Endodermal cell (in vitro differentiated cells): ENCODE data around the gene TMPRSS13. TPM values are rescaled to one million over a fixed set of nuclear protein-coding genes. Genes with fewer than 3 reads are reported as not detected.

Source experiments
- DNase-seq: peaks from one replicate; pipeline ENCODE4 v3.0.0-alpha.2; 2017
- H3K27ac ChIP-seq: 2 replicates; pipeline ENCODE4 v1.5.1; 2013; ENCODE audit warnings: mild to moderate bottlenecking, low read depth, low read length, moderate library complexity
- H3K27me3 ChIP-seq: 2 replicates; pipeline ENCODE4 v1.6.1; 2013; ENCODE audit warnings: mild to moderate bottlenecking, low read length, moderate library complexity; ENCODE audit not compliant: insufficient read depth, control insufficient read depth, poor library complexity, severe bottlenecking
- H3K36me3 ChIP-seq: 2 replicates; pipeline ENCODE4 v1.7.0; 2013; ENCODE audit warnings: mild to moderate bottlenecking, low read length, moderate library complexity; ENCODE audit not compliant: control insufficient read depth, insufficient read depth
- H3K4me1 ChIP-seq: one replicate; pipeline ENCODE4 v1.7.0; 2013; ENCODE audit warnings: low read length; ENCODE audit not compliant: control insufficient read depth, insufficient read depth
- H3K4me3 ChIP-seq: 2 replicates; pipeline ENCODE4 v1.5.1; 2013; ENCODE audit warnings: mild to moderate bottlenecking, low read length, moderate library complexity
- H3K9ac ChIP-seq: 2 replicates; pipeline ENCODE4 v1.6.1; 2013; ENCODE audit warnings: mild to moderate bottlenecking, low read length, moderate library complexity; ENCODE audit not compliant: poor library complexity, severe bottlenecking; ENCODE audit errors: extremely low read depth
- H3K9me3 ChIP-seq: 2 replicates; pipeline ENCODE4 v1.6.1; 2013; ENCODE audit warnings: mild to moderate bottlenecking, low read length, moderate library complexity; ENCODE audit not compliant: control insufficient read depth
- H3K27ac Mint-ChIP-seq: 2 replicates; pipeline ENCODE4 v1.8.0; 2020; ENCODE audit warnings: mixed read lengths
- H3K27me3 Mint-ChIP-seq: 2 replicates; pipeline ENCODE4 v1.8.0; 2021; ENCODE audit warnings: mild to moderate bottlenecking, mixed read lengths; ENCODE audit not compliant: insufficient read depth
- H3K36me3 Mint-ChIP-seq: 2 replicates; pipeline ENCODE4 v1.8.0; 2020; ENCODE audit warnings: low read depth, mixed read lengths
- H3K4me1 Mint-ChIP-seq: 2 replicates; pipeline ENCODE4 v1.8.0; 2020; ENCODE audit warnings: mixed read lengths
- H3K4me3 Mint-ChIP-seq: 2 replicates; pipeline ENCODE4 v1.8.0; 2020; ENCODE audit warnings: mild to moderate bottlenecking, moderate library complexity, mixed read lengths
- H3K9me3 Mint-ChIP-seq: 2 replicates; pipeline ENCODE4 v1.8.0; 2020; ENCODE audit warnings: mild to moderate bottlenecking, mixed read lengths
- WGBS, 2 experiments: methylation state at CpG; one replicate each; pipeline versions ENCODE4 v1.1.5 to v1.1.7; 2013; ENCODE audit warnings: missing lambda C conversion rate in 2 of 2, mixed read lengths in 1 of 2; ENCODE audit not compliant: insufficient coverage in 1 of 2, insufficient read length in 1 of 2; 5-methylcytosine and 5-hydroxymethylcytosine counted together
- total RNA-seq, 2 donors: library from RNA; stranded (reverse); fragmentation: NEBNext Ultra II Directional in 1 of 2; extraction: Animal tissue kit (Norgen Biotek cat#: 25700) in 1 of 2; gene quantifications; 2 replicates in 1 of 2; 3 replicates in 1 of 2; pipeline ENCODE4 v1.2.1, GENCODE V29; 2021
- TF ChIP-seq, protein P1 (sequence below): fragments of 200-600 bp; sonication (generic); conservative IDR thresholded peaks from 2 replicates; pipeline ENCODE4 v1.5.0; 2021; ENCODE audit warnings: antibody characterized with exemption, mild to moderate bottlenecking

TMPRSS13 gene
- total RNA-seq, 2 donors from 2014 or later, result 2.5 to 6.4 TPM

GRCh38 chr11:117884994-117885393, 44.2 kb downstream of the TMPRSS13 start:
- Mint-ChIP-seq H3K27me3 (peaks cover 8% of the 10 kb centered on the region), H3K4me1 (peaks cover 57% of the 10 kb centered on the region), H3K27ac (no peak overlapping the region), H3K36me3 (no peaks in the 10 kb centered on the region), H3K9me3 (no peaks in the 10 kb centered on the region), H3K4me3 (no peak overlapping the region)
- DNase-seq, result peak; percentile 37
- no peak overlapping the region for H3K27ac ChIP-seq
- TF ChIP-seq, protein P1, sequence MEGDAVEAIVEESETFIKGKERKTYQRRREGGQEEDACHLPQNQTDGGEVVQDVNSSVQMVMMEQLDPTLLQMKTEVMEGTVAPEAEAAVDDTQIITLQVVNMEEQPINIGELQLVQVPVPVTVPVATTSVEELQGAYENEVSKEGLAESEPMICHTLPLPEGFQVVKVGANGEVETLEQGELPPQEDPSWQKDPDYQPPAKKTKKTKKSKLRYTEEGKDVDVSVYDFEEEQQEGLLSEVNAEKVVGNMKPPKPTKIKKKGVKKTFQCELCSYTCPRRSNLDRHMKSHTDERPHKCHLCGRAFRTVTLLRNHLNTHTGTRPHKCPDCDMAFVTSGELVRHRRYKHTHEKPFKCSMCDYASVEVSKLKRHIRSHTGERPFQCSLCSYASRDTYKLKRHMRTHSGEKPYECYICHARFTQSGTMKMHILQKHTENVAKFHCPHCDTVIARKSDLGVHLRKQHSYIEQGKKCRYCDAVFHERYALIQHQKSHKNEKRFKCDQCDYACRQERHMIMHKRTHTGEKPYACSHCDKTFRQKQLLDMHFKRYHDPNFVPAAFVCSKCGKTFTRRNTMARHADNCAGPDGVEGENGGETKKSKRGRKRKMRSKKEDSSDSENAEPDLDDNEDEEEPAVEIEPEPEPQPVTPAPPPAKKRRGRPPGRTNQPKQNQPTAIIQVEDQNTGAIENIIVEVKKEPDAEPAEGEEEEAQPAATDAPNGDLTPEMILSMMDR, result no peak
- no peak overlapping the region for H3K4me3 ChIP-seq
- H3K36me3 ChIP-seq, result no peaks in the 10 kb centered on the region
- H3K9ac ChIP-seq, result no peak overlapping the region
- no peaks in the 10 kb centered on the region for H3K9me3 ChIP-seq
- no peaks in the 10 kb centered on the region for H3K27me3 ChIP-seq
- WGBS, 2 experiments, result 93 to 96% methylated on average over 7 of the region's 7 CpGs
- H3K4me1 ChIP-seq, result peaks cover 14% of the 10 kb centered on the region

DNA sequence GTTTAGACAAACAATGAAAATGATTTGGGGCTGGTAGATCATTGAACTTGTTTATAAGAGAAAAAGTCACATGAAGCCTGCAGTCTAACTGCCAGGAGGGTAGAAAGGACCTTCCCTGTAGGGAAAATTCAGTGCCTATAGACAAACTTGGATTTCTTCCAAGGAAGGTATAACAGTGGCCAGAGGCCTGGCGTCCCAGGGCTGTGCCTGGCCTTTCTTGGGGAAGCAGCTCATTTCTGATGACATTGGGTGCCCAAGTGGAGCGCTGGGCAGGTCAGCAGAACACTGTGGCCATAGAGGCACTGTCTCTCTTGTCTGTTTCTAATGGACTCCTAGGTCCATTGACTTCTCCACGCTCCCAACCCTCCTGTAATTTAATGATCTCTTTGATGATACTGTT, 46.1 kb downstream of the TMPRSS13 start:
- H3K4me1 ChIP-seq, result peaks cover 23% of the 10 kb centered on the region
- Mint-ChIP-seq H3K27ac (no peak overlapping the region), H3K9me3 (no peaks in the 10 kb centered on the region), H3K27me3 (peaks cover 20% of the 10 kb centered on the region), H3K36me3 (no peaks in the 10 kb centered on the region), H3K4me3 (no peak overlapping the region), H3K4me1 (peaks cover 57% of the 10 kb centered on the region)
- peak; percentile 30 for DNase-seq
- no peak overlapping the region for H3K4me3 ChIP-seq
- TF ChIP-seq, protein P1, result no peak
- H3K9ac ChIP-seq, result no peak overlapping the region
- H3K27me3 ChIP-seq, result no peaks in the 10 kb centered on the region
- H3K36me3 ChIP-seq, result no peaks in the 10 kb centered on the region
- 96 to 100% methylated on average over 2 to 3 of the region's 3 CpGs for WGBS, 2 experiments
- H3K9me3 ChIP-seq, result no peaks in the 10 kb centered on the region
- no peak overlapping the region for H3K27ac ChIP-seq

DNA sequence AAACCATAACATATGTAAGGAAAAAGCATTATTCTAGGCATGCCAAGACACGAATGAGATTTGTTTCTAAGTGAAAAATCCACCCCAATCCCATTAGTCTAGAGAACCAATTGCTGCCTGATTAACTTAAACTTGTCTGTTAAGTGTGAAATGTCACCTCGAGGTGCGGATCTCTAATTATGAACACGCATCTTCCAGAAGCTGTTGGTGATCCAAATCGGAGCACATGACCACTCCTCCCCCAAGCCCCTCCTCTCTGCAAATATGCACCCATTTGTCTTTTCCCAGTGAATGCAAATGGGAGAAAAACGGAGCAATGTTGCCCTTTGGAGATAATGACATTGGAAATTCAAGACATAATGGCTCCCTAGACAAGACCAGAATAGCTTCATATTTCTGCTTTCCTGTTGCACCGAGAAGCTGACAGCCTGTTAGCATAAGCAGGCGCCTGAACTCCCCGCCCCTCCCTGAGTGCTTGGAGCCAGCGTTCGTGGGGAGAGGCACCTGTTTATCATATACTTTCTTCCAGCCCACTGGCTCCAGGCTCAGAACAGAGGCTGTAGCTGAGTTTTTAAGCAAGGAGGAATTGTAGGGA, 46.8 kb downstream of the TMPRSS13 start:
- peak; percentile 38 for DNase-seq
- H3K27me3 ChIP-seq, result no peaks in the 10 kb centered on the region
- H3K9ac ChIP-seq, result no peak overlapping the region
- Mint-ChIP-seq H3K9me3 (no peaks in the 10 kb centered on the region), H3K4me1 (peaks cover 56% of the 10 kb centered on the region), H3K36me3 (no peaks in the 10 kb centered on the region), H3K27me3 (peaks cover 23% of the 10 kb centered on the region), H3K27ac (no peak overlapping the region), H3K4me3 (no peak overlapping the region)
- TF ChIP-seq, protein P1, result no peak
- H3K27ac ChIP-seq, result no peak overlapping the region
- WGBS, 2 experiments, result 78 to 82% methylated on average over 8 to 11 of the region's 11 CpGs
- H3K4me1 ChIP-seq, result peaks cover 23% of the 10 kb centered on the region
- no peaks in the 10 kb centered on the region for H3K36me3 ChIP-seq
- no peak overlapping the region for H3K4me3 ChIP-seq
- H3K9me3 ChIP-seq, result no peaks in the 10 kb centered on the region
